A673 (cell line): ENCODE data around the gene BUB1B.

Experiments used
- EZH2 ChIP-seq: fragments of 200-600 bp; sonication (generic); IDR thresholded peaks from 2 replicates; pipeline ENCODE4 v1.6.1; 2017; ENCODE audit warnings: borderline replicate concordance, low read depth, mild to moderate bottlenecking, mixed read lengths, antibody characterized with exemption, low read length; ENCODE audit not compliant: poor library complexity, severe bottlenecking
- TF ChIP-seq, protein P1 (sequence below): fragments of 300-800, 200-600 bp; sonication (generic); conservative IDR thresholded peaks from 2 replicates; pipeline ENCODE4 v1.5.1; 2017; ENCODE audit warnings: low read depth, mild to moderate bottlenecking, antibody characterized with exemption, low read length, moderate library complexity, mixed read lengths

DNA sequence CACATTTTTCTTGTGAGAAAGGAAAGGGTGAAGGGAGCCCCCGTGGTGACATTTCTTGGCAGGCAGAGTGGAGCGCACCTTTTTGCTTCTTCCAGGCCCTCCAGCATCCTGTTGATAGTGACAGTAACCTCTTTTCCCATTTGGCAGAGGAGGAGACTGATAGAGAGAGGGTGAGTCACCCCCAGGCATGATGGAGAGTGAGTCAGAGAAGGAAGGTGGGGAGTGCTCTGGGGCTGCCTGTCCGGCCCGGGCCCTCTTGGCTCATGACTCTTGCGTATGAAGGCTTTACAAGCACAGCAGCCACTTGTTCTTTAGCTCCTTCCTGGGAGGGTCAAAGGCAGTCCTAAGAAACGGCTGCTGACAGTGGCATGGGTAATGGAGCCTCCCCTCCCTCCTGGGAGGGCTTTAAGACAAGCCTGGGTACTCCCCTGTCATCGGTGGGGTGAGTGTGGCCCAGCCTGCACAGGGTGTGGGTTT, 106.0 kb downstream of the BUB1B start:
- TF ChIP-seq, protein P1, sequence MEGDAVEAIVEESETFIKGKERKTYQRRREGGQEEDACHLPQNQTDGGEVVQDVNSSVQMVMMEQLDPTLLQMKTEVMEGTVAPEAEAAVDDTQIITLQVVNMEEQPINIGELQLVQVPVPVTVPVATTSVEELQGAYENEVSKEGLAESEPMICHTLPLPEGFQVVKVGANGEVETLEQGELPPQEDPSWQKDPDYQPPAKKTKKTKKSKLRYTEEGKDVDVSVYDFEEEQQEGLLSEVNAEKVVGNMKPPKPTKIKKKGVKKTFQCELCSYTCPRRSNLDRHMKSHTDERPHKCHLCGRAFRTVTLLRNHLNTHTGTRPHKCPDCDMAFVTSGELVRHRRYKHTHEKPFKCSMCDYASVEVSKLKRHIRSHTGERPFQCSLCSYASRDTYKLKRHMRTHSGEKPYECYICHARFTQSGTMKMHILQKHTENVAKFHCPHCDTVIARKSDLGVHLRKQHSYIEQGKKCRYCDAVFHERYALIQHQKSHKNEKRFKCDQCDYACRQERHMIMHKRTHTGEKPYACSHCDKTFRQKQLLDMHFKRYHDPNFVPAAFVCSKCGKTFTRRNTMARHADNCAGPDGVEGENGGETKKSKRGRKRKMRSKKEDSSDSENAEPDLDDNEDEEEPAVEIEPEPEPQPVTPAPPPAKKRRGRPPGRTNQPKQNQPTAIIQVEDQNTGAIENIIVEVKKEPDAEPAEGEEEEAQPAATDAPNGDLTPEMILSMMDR = no peak
- no peak for TF ChIP-seq EZH2
